T-cell (primary cell): ENCODE results near the gene ATP6V0B. TPM values are rescaled to one million over a fixed set of nuclear protein-coding genes. Genes with fewer than 3 reads are reported as not detected.

Experiments
- ATAC-seq, 4 experiments: fragments of 200-7000 bp in 3 of 4; fragments of 150-1000 bp in 1 of 4; cut with Tn5 transposase; replicated peaks in 1 of 4; 1 replicate in 3 of 4; 2 replicates in 1 of 4; pipeline ENCODE4 v1.10.0; 2021; ENCODE audit warnings: moderate library complexity in 3 of 4, mild to moderate bottlenecking in 2 of 4, moderate number of reproducible peaks in 1 of 4
- CTCF ChIA-PET, 2 donors: fragments of 300-600 bp; sonication (Branson Sonifier 250); formaldehyde crosslinking; loops; one replicate each; lab custom pipeline; 2022; ENCODE audit warnings: antibody characterized with exemption in 2 of 2; lab: Charles Lee
- POLR2A ChIA-PET, 2 donors: fragments of 300-600 bp; sonication (Branson Sonifier 250); formaldehyde crosslinking; loops; one replicate each; lab custom pipeline; 2022; ENCODE audit warnings: antibody characterized with exemption in 2 of 2; lab: Charles Lee
- DNase-seq, 35 experiments: peaks; one replicate each; pipeline versions ENCODE4 v3.0.0 to v3.0.0-alpha.2; 2013 to 2023
- H3K27ac ChIP-seq: one replicate; pipeline ENCODE4 v1.5.1; 2013; ENCODE audit warnings: low read length
- H3K27me3 ChIP-seq, 2 experiments: replicated peaks in 1 of 2; 1 replicate in 1 of 2; 2 replicates in 1 of 2; pipeline versions ENCODE4 v1.6.1 to v1.7.0; 2013; ENCODE audit warnings: low read length in 1 of 2, mixed read lengths in 1 of 2; ENCODE audit not compliant: control insufficient read depth in 2 of 2, insufficient read depth in 2 of 2; ENCODE audit errors: extremely low read depth in 1 of 2
- H3K36me3 ChIP-seq, 2 donors: 1 replicate in 1 of 2; 2 replicates in 1 of 2; pipeline versions ENCODE4 v1.6.1 to v1.7.0; 2013; ENCODE audit warnings: low read length in 1 of 2; ENCODE audit not compliant: control insufficient read depth in 2 of 2, insufficient read depth in 1 of 2; ENCODE audit errors: extremely low read depth in 1 of 2
- H3K4me1 ChIP-seq, 2 experiments: 1 replicate in 1 of 2; 2 replicates in 1 of 2; pipeline versions ENCODE4 v1.6.1 to v1.7.0; 2013; ENCODE audit warnings: low read length in 2 of 2, mixed read lengths in 1 of 2; ENCODE audit not compliant: insufficient read depth in 2 of 2, control insufficient read depth in 1 of 2; ENCODE audit errors: extremely low read depth in 1 of 2
- H3K4me3 ChIP-seq, 2 donors: 1 replicate in 1 of 2; 2 replicates in 1 of 2; pipeline versions ENCODE4 v1.5.1 to v1.7.0; 2013; ENCODE audit warnings: mild to moderate bottlenecking in 2 of 2, low read length in 1 of 2, moderate library complexity in 1 of 2; ENCODE audit not compliant: control insufficient read depth in 1 of 2; ENCODE audit errors: extremely low read depth in 1 of 2
- H3K9me3 ChIP-seq: 2 replicates; pipeline ENCODE4 v1.7.0; 2013
- H3K27ac Mint-ChIP-seq, 2 donors: one replicate each; pipeline ENCODE4 v1.8.0; 2020 to 2021; ENCODE audit warnings: mild to moderate bottlenecking in 2 of 2, mixed read lengths in 2 of 2
- H3K27me3 Mint-ChIP-seq, 2 donors: one replicate each; pipeline ENCODE4 v1.8.0; 2021 to 2022; ENCODE audit warnings: mixed read lengths in 2 of 2
- H3K36me3 Mint-ChIP-seq: one replicate; pipeline ENCODE4 v1.8.0; 2021; ENCODE audit warnings: mixed read lengths
- H3K4me1 Mint-ChIP-seq, 3 donors: one replicate each; pipeline ENCODE4 v1.8.0; 2020 to 2022; ENCODE audit warnings: mixed read lengths in 3 of 3, mild to moderate bottlenecking in 1 of 3
- H3K4me3 Mint-ChIP-seq, 3 donors: one replicate each; pipeline ENCODE4 v1.8.0; 2020 to 2022; ENCODE audit warnings: mild to moderate bottlenecking in 3 of 3, mixed read lengths in 3 of 3, moderate library complexity in 3 of 3
- H3K9me3 Mint-ChIP-seq, 3 donors: one replicate each; pipeline ENCODE4 v1.8.0; 2020 to 2022; ENCODE audit warnings: mixed read lengths in 3 of 3
- WGBS: methylation state at CpG from one replicate; pipeline ENCODE4 v1.1.5; 2013; ENCODE audit warnings: missing lambda C conversion rate; ENCODE audit not compliant: insufficient coverage; 5-methylcytosine and 5-hydroxymethylcytosine counted together
- total RNA-seq, 35 experiments: library from RNA in 6 of 35; stranded (reverse) in 6 of 35; fragments of 120-200 nt in 1 of 35; gene quantifications; one replicate each; pipeline versions ENCODE4 v1.2.1 to v1.2.4 and lab custom pipeline; 2013 to 2026

ATP6V0B gene
- total RNA-seq, 5 donors from 2014 or later (not counting 1 experiment from before 2014, with no cell fraction given): 57.5 to 88.6 (median 69.5) TPM

DNA sequence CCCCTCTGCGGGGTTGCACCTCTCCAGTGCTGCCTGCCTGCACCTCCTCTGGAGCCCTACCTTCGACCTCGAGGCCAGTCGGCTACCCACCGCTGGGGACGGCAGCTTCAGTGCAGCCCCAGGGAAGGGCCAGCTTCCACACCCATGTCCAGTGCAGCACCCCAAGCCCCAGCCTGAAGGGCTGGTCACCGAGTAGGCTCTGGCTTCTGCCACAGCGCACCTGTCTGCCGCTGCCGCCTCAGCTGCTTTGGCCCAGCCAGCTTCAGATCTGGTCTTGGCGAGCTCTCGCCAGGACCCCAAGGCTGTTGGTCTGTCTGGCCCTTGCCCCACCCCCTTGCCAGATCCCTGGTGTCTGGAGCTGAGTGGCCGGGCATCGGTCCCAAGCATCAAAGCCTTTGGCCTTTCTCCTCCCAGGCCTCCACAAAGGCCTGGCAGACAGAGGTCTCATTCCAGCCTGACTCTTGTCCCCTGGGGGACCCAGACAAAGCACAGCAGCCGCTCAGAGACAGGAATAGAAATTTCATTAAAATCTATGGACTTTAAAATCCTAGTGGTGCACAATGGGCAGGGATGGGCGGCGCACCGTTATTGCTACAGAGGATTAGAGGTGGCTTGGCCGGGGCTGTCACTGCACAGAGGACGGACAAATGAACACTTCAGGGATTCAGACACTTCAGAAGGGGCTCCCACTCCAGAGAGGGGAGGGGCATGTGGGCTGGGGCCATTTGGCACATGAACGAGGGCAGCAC, 21.4 kb downstream of the ATP6V0B start:
- ATAC-seq (no peak), DNase-seq (no peak)
- no peak overlapping the region for H3K27ac ChIP-seq
- H3K36me3 ChIP-seq: no peaks in the 10 kb centered on the region
- H3K9me3 ChIP-seq: no peaks in the 10 kb centered on the region
- no peaks in the 10 kb centered on the region for H3K9me3 Mint-ChIP-seq
- peaks cover 2 to 14% of the 10 kb centered on the region in 2 experiments for H3K4me1 ChIP-seq
- no peak overlapping the region for H3K4me3 ChIP-seq
- H3K4me3 Mint-ChIP-seq: no peak overlapping the region
- H3K27ac Mint-ChIP-seq: no peak overlapping the region
- POLR2A ChIA-PET: no interaction called here
- no peaks in the 10 kb centered on the region for H3K27me3 Mint-ChIP-seq
- peaks cover 0 to 6% of the 10 kb centered on the region in 2 experiments for H3K27me3 ChIP-seq
- CTCF ChIA-PET: interaction anchor here in 1 of 2 donors (0.8 kb wide), 1 partner anchor 9 kb away, joined by 4 read pairs; no protein-coding TSS in a partner anchor
- no peaks in the 10 kb centered on the region for H3K36me3 Mint-ChIP-seq
- WGBS: 96% methylated on average over 14 of the region's 21 CpGs
- H3K4me1 Mint-ChIP-seq: peaks cover 10 to 12% (median 12%) of the 10 kb centered on the region in 3 donors

DNA sequence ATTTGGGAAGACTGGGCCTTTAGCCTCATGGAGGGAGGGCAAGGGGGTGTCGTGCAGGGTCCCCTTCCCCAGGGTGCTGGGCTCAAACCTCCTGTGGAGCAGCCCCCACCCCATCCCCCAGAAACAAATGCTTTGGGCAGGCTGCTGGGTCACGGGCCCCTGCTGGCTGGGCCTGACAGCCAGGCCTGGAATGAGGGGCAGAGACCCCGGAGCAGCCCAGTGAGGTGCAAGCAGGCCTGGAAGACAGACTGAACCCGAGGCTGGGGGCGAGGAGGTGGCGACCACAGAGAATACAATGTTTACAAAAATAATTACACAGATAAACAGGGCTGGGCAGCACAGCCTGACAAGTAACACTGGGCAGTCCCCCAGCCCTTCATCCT, 22.0 kb downstream of the ATP6V0B start:
- Histone ChIP-seq H3K4me1 (peaks cover 2 to 12% of the 10 kb centered on the region in 2 experiments), H3K36me3 (no peaks in the 10 kb centered on the region), H3K27me3 (peaks cover 0 to 6% of the 10 kb centered on the region in 2 experiments), H3K27ac (no peak overlapping the region), H3K9me3 (no peaks in the 10 kb centered on the region), H3K4me3 (no peak overlapping the region)
- Mint-ChIP-seq H3K4me1 (peaks cover 10 to 12% (median 11%) of the 10 kb centered on the region in 3 donors), H3K27me3 (no peaks in the 10 kb centered on the region), H3K4me3 (no peak overlapping the region), H3K36me3 (no peaks in the 10 kb centered on the region), H3K9me3 (no peaks in the 10 kb centered on the region), H3K27ac (no peak overlapping the region)
- WGBS: 75% methylated on average over 2 of the region's 6 CpGs
- ChIA-PET CTCF (no interaction called here), POLR2A (no interaction called here)
- ATAC-seq: no peak
- no peak for DNase-seq

DNA sequence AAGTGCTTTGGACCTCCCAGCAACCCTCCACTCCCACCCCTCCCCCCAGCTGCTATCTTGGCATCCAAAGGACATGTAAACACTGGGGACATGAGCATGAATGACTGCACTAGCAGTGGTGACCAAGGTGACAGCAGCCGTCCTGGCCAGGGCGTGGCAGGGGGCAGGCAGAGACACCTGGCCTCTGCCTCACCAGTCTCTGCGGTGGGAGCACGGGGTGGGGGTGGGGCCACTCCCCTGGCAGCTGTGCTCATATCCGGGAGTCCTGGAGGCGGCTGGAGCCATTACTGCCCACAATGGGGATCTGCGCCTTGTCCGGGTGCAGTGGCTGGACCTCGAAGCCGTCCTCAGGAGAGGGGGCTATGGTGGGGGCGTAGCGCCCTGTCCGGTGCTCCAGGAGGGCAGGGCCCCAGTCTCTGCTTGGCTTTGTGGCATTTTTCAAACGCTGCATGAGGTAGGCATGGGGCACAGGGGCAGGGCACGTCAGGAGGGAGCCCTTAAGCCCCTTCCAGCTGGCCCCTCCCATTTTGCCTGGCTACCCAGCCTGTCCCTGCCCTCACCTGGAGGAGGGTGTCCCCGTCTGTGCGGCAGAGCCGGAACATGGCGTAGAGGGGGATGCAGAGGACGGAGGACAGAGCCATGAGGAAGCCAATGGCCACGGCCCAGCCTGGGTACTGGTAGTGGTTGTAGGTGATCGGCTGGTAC, 22.7 kb downstream of the ATP6V0B start:
- H3K4me3 ChIP-seq: no peak overlapping the region
- whole genome bisulfite sequencing: 88% methylated on average over 18 of the region's 22 CpGs
- no peaks in the 10 kb centered on the region for H3K9me3 ChIP-seq
- Mint-ChIP-seq H3K27me3 (no peaks in the 10 kb centered on the region), H3K36me3 (no peaks in the 10 kb centered on the region), H3K9me3 (no peaks in the 10 kb centered on the region), H3K27ac (no peak overlapping the region), H3K4me3 (no peak overlapping the region), H3K4me1 (peaks cover 4 to 5% (median 5%) of the 10 kb centered on the region in 3 donors)
- DNase-seq (no peak), ATAC-seq (no peak)
- no peak overlapping the region for H3K27ac ChIP-seq
- CTCF ChIA-PET: interaction anchor here in 1 of 2 donors (0.5 kb wide), 1 partner anchor 1308 kb away, joined by 5 read pairs; no protein-coding TSS in a partner anchor
- POLR2A ChIA-PET: no interaction called here
- no peaks in the 10 kb centered on the region for H3K36me3 ChIP-seq
- H3K4me1 ChIP-seq: peaks cover 0 to 4% of the 10 kb centered on the region in 2 experiments
- peaks cover 0 to 6% of the 10 kb centered on the region in 2 experiments for H3K27me3 ChIP-seq

DNA sequence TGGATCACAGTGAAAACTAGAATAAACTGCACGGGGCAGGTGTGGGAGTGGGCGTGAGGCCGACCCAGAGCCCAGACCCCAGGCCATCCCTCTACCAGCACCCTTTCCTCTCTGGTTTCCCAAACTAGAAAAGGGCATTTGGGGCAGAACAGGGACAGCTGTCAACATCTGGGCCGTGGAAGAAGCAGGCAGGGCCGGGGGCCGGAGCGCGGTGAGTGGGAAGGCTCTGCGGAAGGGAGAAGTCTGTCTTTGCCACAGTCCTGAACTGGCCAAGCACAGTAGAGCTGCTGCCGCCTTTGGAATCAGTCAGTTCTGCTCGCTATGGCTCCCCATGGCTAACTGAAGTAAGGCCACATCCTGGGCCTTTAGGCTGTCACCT, 23.2 kb downstream of the ATP6V0B start:
- H3K4me1 ChIP-seq: no peaks in the 10 kb centered on the region
- H3K36me3 Mint-ChIP-seq: no peaks in the 10 kb centered on the region
- H3K4me3 Mint-ChIP-seq: no peak overlapping the region
- H3K27ac ChIP-seq: no peak overlapping the region
- WGBS: 88% methylated on average over 8 of the region's 11 CpGs
- POLR2A ChIA-PET: no interaction called here
- ATAC-seq (no peak), DNase-seq (no peak)
- peaks cover 0 to 6% of the 10 kb centered on the region in 2 experiments for H3K27me3 ChIP-seq
- H3K4me1 Mint-ChIP-seq: no peaks in the 10 kb centered on the region
- no peaks in the 10 kb centered on the region for H3K9me3 ChIP-seq
- H3K27ac Mint-ChIP-seq: no peak overlapping the region
- CTCF ChIA-PET: interaction anchor here in 1 of 2 donors (0.5 kb wide), 1 partner anchor 44 kb away, joined by 3 read pairs; no protein-coding TSS in a partner anchor
- no peaks in the 10 kb centered on the region for H3K9me3 Mint-ChIP-seq
- no peak overlapping the region for H3K4me3 ChIP-seq
- H3K27me3 Mint-ChIP-seq: no peaks in the 10 kb centered on the region
- H3K36me3 ChIP-seq: no peaks in the 10 kb centered on the region

DNA sequence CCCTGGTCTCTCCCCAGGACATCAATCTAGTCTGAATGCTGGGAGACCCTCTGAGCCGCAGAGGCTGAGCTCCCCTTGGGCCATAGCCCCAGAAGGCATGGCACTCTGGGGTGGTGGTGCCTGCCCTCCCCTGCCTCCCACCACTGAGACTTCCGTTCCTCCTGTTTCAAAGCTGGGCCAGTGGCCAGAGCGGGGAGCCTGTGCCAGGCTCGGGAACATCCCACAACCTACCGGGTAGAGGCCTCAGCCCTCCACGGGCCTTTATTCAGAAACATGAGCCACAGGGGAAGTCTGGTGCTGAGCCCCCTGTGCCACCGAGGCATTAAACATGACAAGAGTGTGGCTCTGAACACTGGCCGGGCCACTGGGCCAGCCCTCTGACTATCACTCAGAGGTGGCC, 24.7 kb downstream of the ATP6V0B start:
- ATAC-seq: no peak
- H3K4me3 Mint-ChIP-seq: no peak overlapping the region
- no peaks in the 10 kb centered on the region for H3K4me1 Mint-ChIP-seq
- Histone ChIP-seq H3K4me3 (no peak overlapping the region), H3K4me1 (no peaks in the 10 kb centered on the region), H3K9me3 (no peaks in the 10 kb centered on the region), H3K27ac (no peak overlapping the region), H3K36me3 (no peaks in the 10 kb centered on the region), H3K27me3 (peaks cover 0 to 6% of the 10 kb centered on the region in 2 experiments)
- H3K36me3 Mint-ChIP-seq: no peaks in the 10 kb centered on the region
- ChIA-PET CTCF (interaction anchor here in 1 of 2 donors (0.7 kb wide), 1 partner anchor 16 kb away, joined by 4 read pairs; no protein-coding TSS in a partner anchor), POLR2A (no interaction called here)
- 95% methylated on average over 8 of the region's 8 CpGs for WGBS
- no peak for DNase-seq
- H3K27ac Mint-ChIP-seq: no peak overlapping the region
- no peaks in the 10 kb centered on the region for H3K27me3 Mint-ChIP-seq
- H3K9me3 Mint-ChIP-seq: no peaks in the 10 kb centered on the region

DNA sequence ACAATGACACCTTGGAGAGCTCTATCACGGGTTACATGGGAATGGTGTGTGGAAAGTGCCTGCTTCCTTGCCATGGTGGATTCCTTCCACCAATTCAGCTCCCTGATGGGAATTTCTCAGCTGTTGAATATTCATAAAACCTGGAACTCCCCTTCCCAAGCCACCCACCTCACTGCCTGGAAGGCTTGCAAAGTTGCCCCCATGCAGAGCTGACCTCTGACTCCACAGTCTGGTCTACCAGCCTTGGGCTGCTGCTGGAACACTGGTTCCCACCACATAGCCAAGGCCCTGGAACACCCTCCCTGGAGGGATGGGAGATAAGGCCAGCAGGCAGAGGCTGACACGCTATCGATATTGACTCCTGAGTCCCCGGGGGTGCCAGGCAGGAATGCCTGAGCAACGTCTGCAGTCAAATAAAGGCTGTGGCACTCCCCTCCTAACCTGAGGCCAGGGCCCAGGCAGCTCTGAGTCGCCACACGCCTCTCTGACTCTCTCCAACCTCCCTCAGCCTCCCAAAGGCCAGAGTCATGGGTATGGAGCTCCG, 25.4 kb downstream of the ATP6V0B start:
- H3K9me3 ChIP-seq: no peaks in the 10 kb centered on the region
- H3K4me1 ChIP-seq: no peaks in the 10 kb centered on the region
- Mint-ChIP-seq H3K4me3 (no peak overlapping the region), H3K27ac (no peak overlapping the region), H3K36me3 (no peaks in the 10 kb centered on the region), H3K9me3 (no peaks in the 10 kb centered on the region), H3K27me3 (no peaks in the 10 kb centered on the region), H3K4me1 (no peaks in the 10 kb centered on the region)
- H3K36me3 ChIP-seq: no peaks in the 10 kb centered on the region
- H3K27me3 ChIP-seq: peaks cover 0 to 6% of the 10 kb centered on the region in 2 experiments
- ATAC-seq (no peak), DNase-seq (no peak)
- WGBS: 81% methylated on average over 7 of the region's 8 CpGs
- ChIA-PET CTCF (no interaction called here), POLR2A (no interaction called here)
- no peak overlapping the region for H3K4me3 ChIP-seq
- no peak overlapping the region for H3K27ac ChIP-seq
